Calu3 (cell line): ENCODE results near the gene HDAC4. TPM values are rescaled to one million over a fixed set of nuclear protein-coding genes. Genes with fewer than 3 reads are reported as not detected.

ENCODE experiments used
- BruUV-seq: library from RNA; stranded (reverse); fragments of 400-500 nt; replicated peaks from 2 replicates; lab custom pipeline; 2021; lab: Mats Ljungman, UMichigan
- CTCF ChIA-PET: fragments of 300-600 bp; sonication (Branson Sonifier 250); formaldehyde crosslinking; loops from one replicate; lab custom pipeline; 2022; ENCODE audit warnings: antibody characterized with exemption; lab: Charles Lee
- DNase-seq: peaks from one replicate; pipeline ENCODE4 v3.0.0; 2022
- H3K27ac Mint-ChIP-seq: one replicate; pipeline ENCODE4 v1.8.0; 2022; ENCODE audit warnings: mixed read lengths; ENCODE audit not compliant: unreplicated experiment
- H3K27me3 Mint-ChIP-seq: one replicate; pipeline ENCODE4 v1.8.0; 2022; ENCODE audit warnings: mixed read lengths; ENCODE audit not compliant: unreplicated experiment
- H3K36me3 Mint-ChIP-seq: one replicate; pipeline ENCODE4 v1.8.0; 2022; ENCODE audit warnings: mild to moderate bottlenecking, moderate library complexity, mixed read lengths; ENCODE audit not compliant: insufficient read depth, unreplicated experiment
- H3K4me1 Mint-ChIP-seq: one replicate; pipeline ENCODE4 v1.8.0; 2022; ENCODE audit warnings: mild to moderate bottlenecking, low read depth, mixed read lengths; ENCODE audit not compliant: unreplicated experiment
- H3K4me3 Mint-ChIP-seq: one replicate; pipeline ENCODE4 v1.8.0; 2022; ENCODE audit warnings: mild to moderate bottlenecking, low read depth, moderate library complexity, mixed read lengths; ENCODE audit not compliant: unreplicated experiment
- H3K9me3 Mint-ChIP-seq: one replicate; pipeline ENCODE4 v1.8.0; 2022; ENCODE audit warnings: low read depth, mixed read lengths; ENCODE audit not compliant: unreplicated experiment
- intact Hi-C: fragments of 100-400 bp; cut with micrococcal nuclease; formaldehyde crosslinking; loops from one replicate; pipeline ENCODE4 v1.10.0; 2022; ENCODE audit not compliant: unreplicated experiment
- total RNA-seq: library from RNA; stranded (reverse); gene quantifications from 2 replicates; pipeline ENCODE4 v1.2.3, GENCODE V29; 2022
- TF ChIP-seq, protein P1 (sequence below): fragments of 200-600 bp; IDR thresholded peaks from one replicate; pipeline ENCODE4 v1.8.0; 2022; ENCODE audit warnings: antibody characterized with exemption; ENCODE audit not compliant: unreplicated experiment

The HDAC4 gene
- total RNA-seq, 1 experiment from 2014 or later, result 39.6 TPM

DNA sequence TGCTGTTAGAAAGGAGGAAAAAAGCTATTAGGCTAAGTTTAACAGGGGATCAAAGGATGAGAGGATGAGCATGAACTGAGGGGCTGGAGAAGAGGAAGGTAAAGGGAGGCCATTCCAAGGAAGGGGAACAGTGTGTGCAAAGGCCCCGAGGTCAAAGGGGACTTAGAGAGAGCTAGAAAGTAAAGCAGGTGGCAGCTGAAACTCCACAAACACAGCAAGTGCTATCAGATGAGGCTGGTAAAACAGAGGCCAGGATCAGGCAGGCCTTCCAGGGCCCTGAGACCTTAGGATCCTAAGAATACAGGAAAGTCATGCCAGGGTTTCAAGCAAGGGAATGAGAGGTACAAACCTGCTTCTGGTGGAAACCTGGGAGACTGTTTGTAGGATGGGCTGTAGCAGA lies 5.8 kb downstream of the HDAC4 start:
- peaks cover 7% of the 10 kb centered on the region for H3K4me1 Mint-ChIP-seq
- intact Hi-C loops, result loop anchor here (5.0 to 10.0 kb wide), 3 partner anchors 78 to 250 kb away; no protein-coding TSS in a partner anchor
- H3K4me3 Mint-ChIP-seq, result no peak overlapping the region
- no peak for DNase-seq
- BruUV-seq, result no TSS peak
- CTCF ChIA-PET, result interaction anchor here (1.2 kb wide), 1 partner anchor 9 kb away, joined by 3 read pairs; no protein-coding TSS in a partner anchor
- TF ChIP-seq, protein P1, sequence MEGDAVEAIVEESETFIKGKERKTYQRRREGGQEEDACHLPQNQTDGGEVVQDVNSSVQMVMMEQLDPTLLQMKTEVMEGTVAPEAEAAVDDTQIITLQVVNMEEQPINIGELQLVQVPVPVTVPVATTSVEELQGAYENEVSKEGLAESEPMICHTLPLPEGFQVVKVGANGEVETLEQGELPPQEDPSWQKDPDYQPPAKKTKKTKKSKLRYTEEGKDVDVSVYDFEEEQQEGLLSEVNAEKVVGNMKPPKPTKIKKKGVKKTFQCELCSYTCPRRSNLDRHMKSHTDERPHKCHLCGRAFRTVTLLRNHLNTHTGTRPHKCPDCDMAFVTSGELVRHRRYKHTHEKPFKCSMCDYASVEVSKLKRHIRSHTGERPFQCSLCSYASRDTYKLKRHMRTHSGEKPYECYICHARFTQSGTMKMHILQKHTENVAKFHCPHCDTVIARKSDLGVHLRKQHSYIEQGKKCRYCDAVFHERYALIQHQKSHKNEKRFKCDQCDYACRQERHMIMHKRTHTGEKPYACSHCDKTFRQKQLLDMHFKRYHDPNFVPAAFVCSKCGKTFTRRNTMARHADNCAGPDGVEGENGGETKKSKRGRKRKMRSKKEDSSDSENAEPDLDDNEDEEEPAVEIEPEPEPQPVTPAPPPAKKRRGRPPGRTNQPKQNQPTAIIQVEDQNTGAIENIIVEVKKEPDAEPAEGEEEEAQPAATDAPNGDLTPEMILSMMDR, result no peak
- H3K36me3 Mint-ChIP-seq, result peaks cover 9% of the 10 kb centered on the region
- H3K27me3 Mint-ChIP-seq, result no peaks in the 10 kb centered on the region
- H3K9me3 Mint-ChIP-seq, result no peaks in the 10 kb centered on the region
- H3K27ac Mint-ChIP-seq, result no peak overlapping the region

DNA sequence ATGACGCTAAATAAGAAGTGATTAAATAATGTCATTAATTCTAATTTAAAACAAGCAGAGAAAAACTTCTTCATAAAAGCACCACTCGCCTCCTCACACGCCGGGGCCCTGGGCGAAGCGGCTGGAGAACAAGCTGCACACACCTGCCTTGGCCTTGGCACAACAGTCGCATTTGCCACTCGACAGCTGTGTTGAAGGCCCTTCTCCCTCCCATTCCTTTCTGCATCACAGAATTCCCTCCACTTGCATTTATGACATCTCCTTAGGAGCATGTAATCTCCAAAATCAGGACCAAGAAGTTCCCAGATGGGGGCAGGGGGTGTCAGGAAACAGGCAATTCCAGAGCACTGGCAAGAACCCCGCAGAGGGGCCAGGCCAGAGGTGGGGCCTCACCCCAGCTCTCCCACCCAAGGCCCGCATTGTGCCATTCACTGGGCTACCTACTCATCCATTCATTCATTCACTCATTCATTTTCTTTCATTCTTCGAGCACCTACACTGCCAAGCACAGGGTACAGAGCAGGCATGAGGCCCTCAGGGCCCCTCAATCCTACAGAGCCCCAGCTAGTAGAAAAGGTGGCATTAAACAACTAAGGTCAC lies 6.4 kb downstream of the HDAC4 start:
- no TSS peak for BruUV-seq
- DNase-seq, result no peak
- Mint-ChIP-seq H3K27me3 (no peaks in the 10 kb centered on the region), H3K27ac (no peak overlapping the region), H3K9me3 (no peaks in the 10 kb centered on the region), H3K4me3 (no peak overlapping the region), H3K4me1 (peaks cover 3% of the 10 kb centered on the region), H3K36me3 (peaks cover 4% of the 10 kb centered on the region)
- intact Hi-C loops, result loop anchor here (10.0 kb wide), 2 partner anchors 130 to 250 kb away; no protein-coding TSS in a partner anchor
- TF ChIP-seq, protein P1, result no peak
- CTCF ChIA-PET, result interaction anchor here (1.2 kb wide), 1 partner anchor 9 kb away, joined by 3 read pairs; no protein-coding TSS in a partner anchor

DNA sequence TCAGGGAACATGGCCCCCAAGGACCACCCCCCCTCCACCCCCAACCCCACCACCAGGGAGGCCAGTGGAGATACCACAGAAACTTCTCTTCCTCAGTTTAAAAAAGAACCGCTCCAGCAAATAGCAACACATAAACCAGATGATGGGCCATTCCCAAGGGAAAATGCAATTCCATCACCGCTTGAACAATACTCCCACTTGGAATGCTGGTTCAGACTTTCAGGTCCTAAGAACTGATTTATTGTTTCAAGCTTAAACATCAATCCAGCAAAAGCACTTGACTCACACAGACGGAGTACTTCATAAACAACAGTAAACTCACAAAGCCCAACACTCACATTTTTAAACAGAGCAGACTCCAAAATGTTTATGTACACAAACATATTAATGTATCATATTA lies 6.9 kb downstream of the HDAC4 start:
- no peaks in the 10 kb centered on the region for H3K4me1 Mint-ChIP-seq
- intact Hi-C loops, result loop anchor here (10.0 kb wide), 2 partner anchors 129 to 249 kb away; no protein-coding TSS in a partner anchor
- H3K9me3 Mint-ChIP-seq, result no peaks in the 10 kb centered on the region
- TF ChIP-seq, protein P1, result no peak
- H3K4me3 Mint-ChIP-seq, result no peak overlapping the region
- no peak for DNase-seq
- no peaks in the 10 kb centered on the region for H3K27me3 Mint-ChIP-seq
- H3K27ac Mint-ChIP-seq, result no peak overlapping the region
- CTCF ChIA-PET, result no interaction called here
- no peaks in the 10 kb centered on the region for H3K36me3 Mint-ChIP-seq
- no TSS peak for BruUV-seq

DNA sequence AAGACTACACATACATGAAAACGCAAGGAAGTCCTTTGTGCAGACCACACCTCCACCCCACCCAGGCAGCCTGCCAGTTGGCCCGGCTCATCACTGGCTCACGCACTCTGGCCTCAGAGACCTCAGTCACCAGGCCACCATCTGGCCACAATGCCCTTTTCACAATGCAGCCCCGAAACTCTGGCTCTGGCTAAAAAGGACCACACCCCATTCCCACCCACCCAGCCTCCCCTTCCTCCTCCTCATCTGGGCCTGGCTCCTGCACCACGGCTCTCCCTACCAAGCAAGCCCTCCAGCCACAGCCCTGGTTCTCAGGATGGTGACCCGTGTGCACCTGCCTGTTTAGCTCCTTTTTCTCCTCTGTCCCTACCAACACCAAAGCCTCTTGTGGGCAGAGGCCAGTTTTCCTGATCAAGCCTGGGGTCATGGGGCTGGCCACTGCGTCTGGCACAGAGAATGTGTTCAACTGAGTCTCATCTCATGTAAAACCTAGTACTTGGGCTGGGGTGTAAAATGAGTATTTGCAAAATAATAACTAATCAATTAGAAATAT lies 7.4 kb downstream of the HDAC4 start:
- intact Hi-C loops, result loop anchor here (10.0 kb wide), 2 partner anchors 129 to 249 kb away; no protein-coding TSS in a partner anchor
- Mint-ChIP-seq H3K27ac (no peak overlapping the region), H3K27me3 (no peaks in the 10 kb centered on the region), H3K9me3 (no peaks in the 10 kb centered on the region), H3K4me3 (no peak overlapping the region), H3K36me3 (no peaks in the 10 kb centered on the region), H3K4me1 (no peaks in the 10 kb centered on the region)
- DNase-seq, result no peak
- TF ChIP-seq, protein P1, result no peak
- no TSS peak for BruUV-seq
- CTCF ChIA-PET, result no interaction called here
